GOT3 (cell line): ENCODE measurements around the gene IRF8.
"Not testable (repeated sequence)": the region's sequence is repeated elsewhere in the genome, so short reads cannot be mapped to it uniquely, and the experiment has no call there.

Source experiments
- DNase-seq: peaks from one replicate; lab custom pipeline; 2025; ENCODE audit warnings: mixed read lengths; lab: John Stamatoyannopoulos, UW

IRF8 gene

DNA sequence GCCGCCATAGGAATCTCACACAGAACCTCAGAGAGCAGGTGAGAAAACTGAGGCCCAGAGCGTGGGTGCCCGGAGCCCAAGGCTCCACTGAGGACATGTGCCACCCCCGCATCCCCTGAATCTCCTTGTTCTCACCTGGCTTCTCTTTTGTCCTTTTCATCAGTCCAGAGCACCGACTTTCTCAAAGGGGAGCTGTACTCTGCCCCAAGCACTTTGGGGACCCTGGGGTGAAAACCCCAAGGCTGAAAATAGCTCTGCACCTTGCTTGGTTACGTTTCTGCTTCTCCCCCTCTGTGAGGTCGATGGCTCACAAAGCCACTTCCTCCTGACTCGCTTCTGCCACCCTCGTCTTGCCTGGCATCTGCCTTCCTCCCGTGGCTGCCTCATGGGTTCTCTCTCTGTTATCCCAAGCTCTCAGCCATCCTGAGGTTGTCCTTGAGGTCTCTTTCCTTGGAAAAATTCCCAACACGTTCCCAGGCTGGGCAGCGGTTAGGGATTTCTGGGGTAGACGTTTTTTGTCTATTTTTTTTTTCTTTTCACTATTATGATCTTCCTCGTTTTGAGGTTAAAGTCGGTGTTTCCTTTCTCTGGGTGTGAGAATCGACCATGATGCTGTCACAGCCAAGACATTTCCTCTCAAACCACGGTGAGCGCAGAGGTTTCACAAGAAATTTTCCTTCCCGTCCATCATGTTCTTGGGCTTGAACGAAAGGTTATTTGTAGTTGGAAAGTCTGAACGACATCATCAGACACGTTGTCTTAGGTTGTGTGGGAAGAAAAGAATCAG lies 37.2 kb downstream of the IRF8 start:
- no peak for DNase-seq

GRCh38 chr16:85936816-85937215 lies 37.9 kb downstream of the IRF8 start:
- no peak for DNase-seq

GRCh38 chr16:85940214-85940613 lies 41.3 kb downstream of the IRF8 start:
- DNase-seq = no peak

DNA sequence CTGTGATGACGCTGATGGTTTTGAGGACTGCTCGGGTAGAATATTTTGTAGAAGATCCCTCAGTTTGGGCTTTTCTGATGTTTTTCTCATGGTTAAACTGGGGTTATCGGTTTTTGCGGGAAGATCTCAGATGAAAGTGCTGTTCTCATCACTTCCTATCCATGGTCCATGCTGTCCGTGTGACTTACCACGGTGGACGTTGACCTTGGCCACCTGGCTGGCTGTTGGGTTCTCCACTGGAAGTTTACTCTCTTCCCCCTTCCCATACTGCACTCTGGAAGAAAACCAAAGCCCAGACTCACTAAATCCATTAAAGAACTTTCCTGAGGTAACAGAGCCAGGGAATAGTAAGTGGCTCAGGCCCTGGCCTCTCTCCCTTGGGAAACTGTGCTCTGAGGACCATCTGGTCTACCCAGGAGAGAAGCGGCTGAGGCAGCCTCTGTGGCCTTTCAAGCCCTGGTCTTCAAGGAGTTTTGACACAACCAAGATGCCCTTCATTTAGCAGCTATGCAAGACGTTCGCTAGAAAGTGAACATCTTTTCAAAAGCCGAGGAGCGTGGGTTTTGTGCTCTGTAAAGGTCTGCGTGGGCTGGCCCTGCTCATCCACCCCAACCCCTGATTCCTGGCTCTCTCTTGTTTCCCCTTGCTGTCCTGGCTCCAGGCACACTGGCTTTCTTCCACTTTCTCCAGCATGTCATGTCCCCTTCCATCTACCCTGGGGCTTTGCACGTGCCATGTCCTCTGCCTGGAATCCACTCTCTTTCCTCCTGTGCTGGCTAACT lies 43.1 kb downstream of the IRF8 start:
- no peak for DNase-seq

- DNase-seq = not testable (repeated sequence)
Measured at GRCh38 chr16:85942659-85943058, 43.7 kb downstream of the IRF8 start.

DNA sequence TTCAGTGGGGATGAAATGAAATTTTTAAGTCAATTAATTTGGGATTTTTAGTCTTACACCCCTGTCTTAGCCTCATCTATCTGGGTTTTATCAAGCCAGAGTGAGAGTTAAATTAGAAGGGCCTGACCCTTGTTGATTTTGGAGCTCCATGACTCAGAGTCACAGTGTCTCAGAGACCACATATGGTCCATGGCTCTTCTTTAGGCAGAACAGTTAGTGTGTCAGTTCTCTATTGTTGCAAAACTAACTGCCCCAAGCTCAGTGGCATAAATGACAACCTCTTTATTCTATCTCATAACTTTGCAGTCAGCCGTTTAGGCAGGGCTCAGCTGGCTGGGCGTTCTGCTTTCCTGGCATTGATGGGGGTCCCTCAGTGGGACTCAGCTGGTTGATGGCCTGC lies 44.7 kb downstream of the IRF8 start:
- no peak for DNase-seq

- no peak for DNase-seq
Measured at GRCh38 chr16:85944572-85945423, 45.8 kb downstream of the IRF8 start.

GRCh38 chr16:85945424-85945751 lies 46.4 kb downstream of the IRF8 start:
- no peak for DNase-seq

- no peak for DNase-seq
Measured at GRCh38 chr16:85946541-85947124, 47.7 kb downstream of the IRF8 start.

DNA sequence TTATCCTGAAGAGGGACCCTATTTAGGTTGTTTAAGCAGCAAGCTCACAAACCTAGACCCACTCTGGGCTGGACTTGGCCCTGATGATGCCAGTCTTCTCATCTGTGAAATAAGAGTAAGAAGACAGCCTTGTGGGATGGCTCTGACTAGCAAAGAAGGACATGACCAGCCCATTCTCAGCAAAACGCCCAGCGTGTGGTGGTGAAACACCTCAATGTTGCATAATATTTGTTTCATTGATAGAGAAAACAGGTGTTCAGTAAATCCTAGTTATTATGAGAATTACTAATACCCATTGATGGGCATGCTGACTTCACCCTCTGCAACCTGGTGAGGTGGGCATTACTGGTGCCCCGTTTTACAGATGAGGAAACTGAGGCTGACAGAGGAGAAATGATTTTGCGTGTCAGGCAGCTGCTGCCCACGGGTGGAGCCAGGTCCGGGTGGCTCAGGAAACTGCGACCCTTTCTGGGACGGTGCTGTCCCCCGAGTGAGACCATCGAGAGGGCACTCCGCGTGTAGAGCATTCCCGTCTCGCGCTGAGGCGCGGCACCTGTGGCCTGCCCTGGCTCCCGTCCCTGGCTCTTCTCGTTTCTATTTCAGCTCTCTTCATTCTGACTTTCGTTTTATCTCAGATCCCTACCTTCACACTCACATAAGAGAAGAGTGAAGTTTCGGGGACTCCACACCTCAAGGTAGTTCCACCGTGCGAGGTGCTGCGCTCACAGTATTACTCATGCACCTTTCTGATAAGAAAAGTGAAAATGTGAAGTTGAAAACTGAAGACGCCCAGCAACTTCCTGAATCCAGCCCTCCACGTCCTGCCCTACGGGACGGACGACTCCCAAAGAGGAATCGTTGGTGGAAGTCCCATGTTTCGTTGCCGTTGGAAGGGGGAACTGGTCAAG lies 48.5 kb downstream of the IRF8 start:
- DNase-seq = no peak

- DNase-seq = no peak
Measured at GRCh38 chr16:85948138-85948509, 49.2 kb downstream of the IRF8 start.

- no peak for DNase-seq
Measured at GRCh38 chr16:85948616-85949265, 49.8 kb downstream of the IRF8 start.

- DNase-seq = no peak
Measured at GRCh38 chr16:85950136-85950918, 51.4 kb downstream of the IRF8 start.

GRCh38 chr16:85952197-85952596 lies 53.2 kb downstream of the IRF8 start:
- no peak for DNase-seq

GRCh38 chr16:85952811-85953210 lies 53.8 kb downstream of the IRF8 start:
- DNase-seq = no peak

DNA sequence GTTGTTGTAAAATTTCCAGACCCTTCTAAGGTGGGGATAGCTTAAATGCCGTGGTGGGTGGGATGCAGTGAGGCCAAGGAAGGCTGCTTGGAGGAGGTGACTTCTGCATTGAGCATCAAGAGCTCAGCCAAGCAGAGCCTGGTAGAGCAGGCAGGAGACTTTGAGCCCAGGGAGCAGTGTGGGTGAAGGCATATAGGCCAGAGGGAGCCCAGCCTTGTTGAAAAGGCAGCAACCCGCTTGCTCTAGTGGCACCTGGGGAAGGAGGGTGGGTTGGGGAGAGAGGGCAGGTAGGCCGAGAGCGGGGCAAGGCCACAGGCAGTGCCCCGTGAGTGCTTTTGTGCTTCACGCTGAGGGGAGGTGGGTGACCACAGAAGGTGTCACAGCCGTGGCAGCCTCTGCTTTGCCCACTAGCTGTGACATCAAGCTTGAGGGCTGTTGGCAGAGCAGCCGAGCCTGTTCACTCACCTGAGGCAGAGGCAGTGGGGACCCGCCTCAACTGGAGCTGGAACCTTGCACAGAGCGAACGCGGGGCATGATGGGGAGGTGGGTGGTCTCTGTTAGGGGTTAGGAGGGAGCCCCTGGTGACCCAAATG lies 56.1 kb downstream of the IRF8 start:
- no peak for DNase-seq

DNA sequence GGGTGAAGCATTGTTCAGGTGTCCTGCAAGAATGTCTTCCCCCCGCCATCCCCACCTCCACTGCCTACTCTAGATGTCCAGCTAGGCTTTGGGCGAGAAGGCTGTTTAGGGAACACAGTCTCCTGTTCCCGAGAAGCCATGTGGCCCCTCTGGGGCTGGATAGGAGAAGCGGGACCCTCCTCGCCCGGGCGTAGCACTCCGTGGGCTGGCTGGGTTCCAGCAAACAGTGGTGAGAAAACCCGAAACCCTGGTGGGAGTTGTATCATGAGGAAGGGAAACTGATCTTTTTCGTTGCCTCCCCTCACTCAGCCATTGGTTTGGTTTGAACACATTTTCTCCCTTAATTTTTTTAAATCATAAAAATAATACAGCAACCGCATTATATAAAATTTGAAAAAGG lies 56.6 kb downstream of the IRF8 start:
- DNase-seq = no peak

DNA sequence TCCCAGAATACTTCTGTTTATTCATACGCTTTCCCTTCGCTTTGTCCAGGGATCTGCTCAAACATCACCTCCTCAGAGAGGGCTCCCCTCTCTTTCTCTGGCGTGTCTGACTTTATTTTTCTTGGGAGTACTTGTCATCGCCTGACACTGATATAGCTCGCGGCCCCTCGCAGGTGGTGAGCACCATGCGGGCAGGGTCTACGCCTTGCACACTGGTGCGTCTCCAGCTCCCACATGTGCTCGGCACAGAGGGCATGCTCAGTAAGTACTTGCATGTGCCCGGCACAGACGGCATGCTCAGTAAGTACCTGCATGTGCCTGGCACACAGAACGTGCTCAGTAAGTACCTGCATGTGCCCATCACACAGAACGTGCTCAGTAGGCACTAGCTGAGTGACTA lies 57.5 kb downstream of the IRF8 start:
- no peak for DNase-seq

- no peak for DNase-seq
Measured at GRCh38 chr16:85958731-85959130, 59.8 kb downstream of the IRF8 start.

GRCh38 chr16:85959686-85960085 lies 60.7 kb downstream of the IRF8 start:
- no peak for DNase-seq
